Small intestine (tissue), 7 donors: ENCODE results near the gene DSCAML1. TPM values are rescaled to one million over a fixed set of nuclear protein-coding genes. Genes with fewer than 3 reads are reported as not detected.

Experiments used
- DNase-seq, 2 donors: peaks; one replicate each; pipeline versions ENCODE4 v3.0.0 to v3.0.0-alpha.2; 2013
- FAIRE-seq: peaks from 2 replicates; lab custom pipeline; 2012; peaks lifted over from hg19 to GRCh38; lab: Jason Lieb, UNC
- H3K27ac ChIP-seq, 3 donors: one replicate each; pipeline ENCODE4 v1.5.1; 2013; ENCODE audit warnings: low read length in 2 of 3, mild to moderate bottlenecking in 2 of 3, control low read depth in 1 of 3, inconsistent platforms in 1 of 3, low read depth in 1 of 3, moderate library complexity in 1 of 3
- H3K27me3 ChIP-seq, 3 donors: one replicate each; pipeline ENCODE4 v1.6.1; 2013; ENCODE audit warnings: low read length in 3 of 3, inconsistent platforms in 1 of 3; ENCODE audit not compliant: control insufficient read depth in 3 of 3, insufficient read depth in 3 of 3
- H3K36me3 ChIP-seq, 3 donors: one replicate each; pipeline ENCODE4 v1.6.1; 2013; ENCODE audit warnings: low read length in 3 of 3, inconsistent platforms in 1 of 3, low read depth in 1 of 3, mild to moderate bottlenecking in 1 of 3, moderate library complexity in 1 of 3; ENCODE audit not compliant: control insufficient read depth in 3 of 3, insufficient read depth in 2 of 3
- H3K4me1 ChIP-seq, 3 donors: one replicate each; pipeline ENCODE4 v1.6.1; 2013; ENCODE audit warnings: low read length in 2 of 3, inconsistent platforms in 1 of 3, low read depth in 1 of 3, mild to moderate bottlenecking in 1 of 3, moderate library complexity in 1 of 3; ENCODE audit not compliant: control insufficient read depth in 3 of 3, insufficient read depth in 2 of 3
- H3K4me3 ChIP-seq, 3 donors: one replicate each; pipeline ENCODE4 v1.5.1; 2013; ENCODE audit warnings: low read length in 3 of 3, control low read depth in 1 of 3, inconsistent platforms in 1 of 3, low read depth in 1 of 3, mild to moderate bottlenecking in 1 of 3, moderate library complexity in 1 of 3
- H3K9me3 ChIP-seq, 2 donors: one replicate each; pipeline ENCODE4 v1.6.1; 2013; ENCODE audit warnings: low read depth in 1 of 2, low read length in 1 of 2; ENCODE audit not compliant: control insufficient read depth in 2 of 2, insufficient read depth in 1 of 2
- WGBS, 3 donors: extraction: QIAGEN DNeasy Blood & Tissue Kit; methylation state at CpG; one replicate each; pipeline ENCODE4 v1.1.7; 2013; 5-methylcytosine and 5-hydroxymethylcytosine counted together
- polyA plus RNA-seq, 4 donors: library from polyadenylated mRNA; stranded (reverse) in 3 of 4; unstranded in 1 of 4; fragments of 200-250 nt in 3 of 4; fragments of 120-200 nt in 1 of 4; gene quantifications; one replicate each; pipeline versions ENCODE4 v1.2.1 to v1.2.3, GENCODE V29; 2013
- donor health status: healthy with polysubstance abuse.
- donor health status: control.
- donor health status: control.
- donor health status: Bipolar disorder and iron deficiency.
- donor health status: healthy.

Gene DSCAML1
- polyA plus RNA-seq, 4 donors = under 0.01 to 3.3 (median 0.22) TPM; not detected in 1

- FAIRE-seq (no peak), DNase-seq (peak in 1 of 2 donors; percentile 74)
- Histone ChIP-seq H3K9me3 (no peaks in the 10 kb centered on the region), H3K4me1 (peaks cover 0 to 17% (median 0%) of the 10 kb centered on the region in 3 donors), H3K4me3 (no peak overlapping the region), H3K27me3 (no peaks in the 10 kb centered on the region), H3K27ac (peak overlapping the region in 1 of 3 donors; percentile 86), H3K36me3 (peaks cover 0 to 2% (median 0%) of the 10 kb centered on the region in 3 donors)
- 75 to 81% (median 81%) methylated on average over 12 of the region's 12 CpGs for WGBS, 3 donors
Measured at GRCh38 chr11:117418737-117419481, 378.1 kb downstream of the DSCAML1 start.

DNA sequence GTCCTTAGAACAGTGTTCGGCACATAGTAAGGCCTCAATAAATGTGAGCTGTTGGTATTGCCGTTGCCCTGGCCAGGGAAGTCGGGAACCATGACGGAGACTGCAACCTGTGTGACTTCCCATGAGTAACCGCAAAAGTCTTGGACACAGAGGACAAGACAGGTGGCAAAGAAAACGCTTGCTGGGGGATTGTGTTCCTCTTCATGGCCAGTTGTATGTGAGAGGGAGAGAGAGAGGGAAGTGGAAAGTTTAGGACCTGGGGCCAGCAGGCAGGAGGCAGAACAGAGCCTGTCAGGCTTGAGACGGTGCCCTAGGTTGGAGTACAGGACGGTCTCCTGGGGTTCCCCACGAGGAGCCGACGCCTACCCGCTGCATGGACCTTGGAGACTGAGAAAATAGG, 379.2 kb downstream of the DSCAML1 start:
- Histone ChIP-seq H3K4me3 (no peak overlapping the region), H3K27ac (no peak overlapping the region), H3K36me3 (peaks cover 0 to 4% (median 0%) of the 10 kb centered on the region in 3 donors), H3K9me3 (no peaks in the 10 kb centered on the region), H3K4me1 (peaks cover 0 to 17% (median 0%) of the 10 kb centered on the region in 3 donors), H3K27me3 (no peaks in the 10 kb centered on the region)
- DNase-seq (peak in 1 of 2 donors; percentile 27), FAIRE-seq (no peak)
- 84 to 90% (median 89%) methylated on average over 12 of the region's 12 CpGs for WGBS, 3 donors

GRCh38 chr11:117417342-117417741, 379.7 kb downstream of the DSCAML1 start:
- DNase-seq = no peak
- FAIRE-seq = no peak
- H3K36me3 ChIP-seq = peaks cover 0 to 9% (median 0%) of the 10 kb centered on the region in 3 donors
- H3K4me1 ChIP-seq = peaks cover 0 to 17% (median 0%) of the 10 kb centered on the region in 3 donors
- no peaks in the 10 kb centered on the region for H3K27me3 ChIP-seq
- no peak overlapping the region for H3K4me3 ChIP-seq
- no peak overlapping the region for H3K27ac ChIP-seq
- H3K9me3 ChIP-seq = no peaks in the 10 kb centered on the region
- 66 to 70% (median 69%) methylated on average over 6 of the region's 6 CpGs for WGBS, 3 donors

GRCh38 chr11:117415358-117415896, 381.6 kb downstream of the DSCAML1 start:
- Histone ChIP-seq H3K36me3 (peaks cover 0 to 23% (median 0%) of the 10 kb centered on the region in 3 donors), H3K9me3 (no peaks in the 10 kb centered on the region), H3K27me3 (no peaks in the 10 kb centered on the region), H3K4me1 (peaks cover 0 to 21% (median 0%) of the 10 kb centered on the region in 3 donors), H3K4me3 (no peak overlapping the region), H3K27ac (no peak overlapping the region)
- 83 to 87% (median 84%) methylated on average over 8 of the region's 8 CpGs for WGBS, 3 donors
- FAIRE-seq (no peak), DNase-seq (no peak)

DNA sequence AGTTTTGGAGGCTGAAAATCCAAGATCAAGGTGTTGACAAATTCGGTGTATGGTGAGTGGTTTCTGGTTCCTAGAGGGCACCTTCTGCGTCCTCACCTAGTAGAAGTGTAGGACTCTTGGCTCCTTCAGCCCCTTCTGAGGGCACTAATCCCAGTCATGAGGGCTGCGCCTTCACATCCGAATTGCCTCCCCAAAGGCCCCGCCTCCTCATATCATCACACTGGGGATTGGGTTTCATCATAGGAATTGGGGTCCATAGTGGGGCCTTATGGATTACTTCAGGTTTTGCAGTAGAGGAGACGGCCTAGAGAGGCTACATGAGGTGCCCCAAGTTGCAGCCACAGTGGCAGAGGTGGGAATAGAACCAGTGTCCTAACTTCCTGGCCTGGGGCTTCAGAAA, 382.3 kb downstream of the DSCAML1 start:
- FAIRE-seq (no peak), DNase-seq (no peak)
- peaks cover 0 to 29% (median 0%) of the 10 kb centered on the region in 3 donors for H3K36me3 ChIP-seq
- no peak overlapping the region for H3K27ac ChIP-seq
- peaks cover 0 to 21% (median 0%) of the 10 kb centered on the region in 3 donors for H3K4me1 ChIP-seq
- H3K4me3 ChIP-seq = no peak overlapping the region
- H3K27me3 ChIP-seq = no peaks in the 10 kb centered on the region
- no peaks in the 10 kb centered on the region for H3K9me3 ChIP-seq
- WGBS, 3 donors = 94 to 95% (median 94%) methylated on average over 6 of the region's 6 CpGs

- H3K36me3 ChIP-seq = peaks cover 0 to 40% (median 0%) of the 10 kb centered on the region in 3 donors
- FAIRE-seq = no peak
- no peak overlapping the region for H3K4me3 ChIP-seq
- WGBS, 3 donors = 94 to 95% (median 95%) methylated on average over 7 of the region's 7 CpGs
- DNase-seq = no peak
- peaks cover 0 to 11% (median 0%) of the 10 kb centered on the region in 3 donors for H3K4me1 ChIP-seq
- no peaks in the 10 kb centered on the region for H3K27me3 ChIP-seq
- no peaks in the 10 kb centered on the region for H3K9me3 ChIP-seq
- no peak overlapping the region for H3K27ac ChIP-seq
Measured at GRCh38 chr11:117413616-117414015, 383.4 kb downstream of the DSCAML1 start.

- Histone ChIP-seq H3K9me3 (no peaks in the 10 kb centered on the region), H3K36me3 (peaks cover 0 to 48% (median 2%) of the 10 kb centered on the region in 3 donors), H3K4me1 (peaks cover 0 to 5% (median 0%) of the 10 kb centered on the region in 3 donors), H3K27me3 (no peaks in the 10 kb centered on the region), H3K27ac (no peak overlapping the region), H3K4me3 (no peak overlapping the region)
- WGBS, 3 donors = 90 to 95% (median 93%) methylated on average over 8 of the region's 8 CpGs
- FAIRE-seq (no peak), DNase-seq (no peak)
Measured at GRCh38 chr11:117412653-117413275, 384.3 kb downstream of the DSCAML1 start.

DNA sequence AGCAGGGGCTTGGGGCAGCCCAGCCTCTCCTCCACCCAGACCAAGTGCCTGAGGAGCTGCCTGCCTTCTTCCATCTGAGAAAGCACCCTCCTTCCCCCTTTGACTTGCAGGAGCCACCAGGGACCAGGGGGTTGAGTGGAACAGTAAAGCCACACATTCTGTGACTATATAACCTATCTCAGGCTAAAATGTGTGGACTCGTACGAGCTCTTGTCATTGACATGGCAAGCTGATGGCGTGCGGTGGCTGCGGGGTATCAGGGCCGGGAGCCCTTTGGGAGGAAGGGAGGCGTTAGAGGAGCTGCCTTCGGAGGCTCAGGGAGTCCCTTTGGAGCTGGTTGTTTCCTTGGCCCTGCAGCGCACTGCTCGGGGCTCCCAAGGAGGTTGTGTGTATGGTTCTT, 384.8 kb downstream of the DSCAML1 start:
- FAIRE-seq = no peak
- DNase-seq = no peak
- Histone ChIP-seq H3K9me3 (no peaks in the 10 kb centered on the region), H3K27ac (no peak overlapping the region), H3K27me3 (no peaks in the 10 kb centered on the region), H3K4me1 (peaks cover 0 to 5% (median 0%) of the 10 kb centered on the region in 3 donors), H3K36me3 (peaks cover 0 to 50% (median 2%) of the 10 kb centered on the region in 3 donors), H3K4me3 (no peak overlapping the region)
- 86 to 95% (median 88%) methylated on average over 10 of the region's 10 CpGs for WGBS, 3 donors
